Spleen (tissue), 7 donors: ENCODE data around the gene NAB1.

Experiments
- POLR2A ChIP-seq, 3 donors: fragments of 450-650 bp; IDR thresholded peaks; one replicate each; pipeline ENCODE4 v1.5.1; 2017; ENCODE audit warnings: antibody characterized with exemption in 3 of 3, mild to moderate bottlenecking in 1 of 3
- TF ChIP-seq, protein P1 (sequence below), 11 experiments: fragments of 200-600 bp in 7 of 11; fragments of 450-650 bp in 4 of 11; sonication (generic) in 4 of 11; IDR thresholded peaks in 8 of 11; conservative IDR thresholded peaks in 3 of 11; 1 replicate in 7 of 11; 2 replicates in 4 of 11; pipeline versions ENCODE4 v1.4.0 to v1.8.0; 2016 to 2021; ENCODE audit warnings: antibody characterized with exemption in 11 of 11, inconsistent platforms in 4 of 11, mild to moderate bottlenecking in 1 of 11
- donor health status: DM: no; HTN: no; CAD: no; lungs with moderate emphysema.
- donor health status: DM: no; HTN: no; CAD: no.
- donor health status: DM: no; HTN: no; CAD: no.

DNA sequence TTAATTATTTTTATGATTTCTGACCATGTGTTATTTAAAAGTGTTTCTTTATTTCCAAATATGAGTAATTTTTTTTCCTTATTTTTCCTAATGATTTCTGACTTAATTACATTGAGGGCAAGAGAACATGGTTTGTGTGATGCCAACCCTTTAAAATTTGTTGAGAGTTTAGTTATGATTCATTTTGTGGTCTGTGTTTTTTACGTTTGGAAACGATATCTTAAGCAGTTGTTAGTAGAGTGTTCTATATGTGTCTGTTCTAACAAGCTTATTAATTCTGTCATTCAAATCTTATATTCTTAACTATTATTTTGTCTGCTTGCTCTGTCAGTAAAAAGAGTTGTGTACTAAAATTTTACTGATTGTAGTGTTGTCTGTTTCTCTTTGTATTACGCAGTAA is 15.0 kb downstream of the NAB1 start:
- no peak for TF ChIP-seq POLR2A (IDR thresholded peaks at IDR 0.05)
- TF ChIP-seq, protein P1, sequence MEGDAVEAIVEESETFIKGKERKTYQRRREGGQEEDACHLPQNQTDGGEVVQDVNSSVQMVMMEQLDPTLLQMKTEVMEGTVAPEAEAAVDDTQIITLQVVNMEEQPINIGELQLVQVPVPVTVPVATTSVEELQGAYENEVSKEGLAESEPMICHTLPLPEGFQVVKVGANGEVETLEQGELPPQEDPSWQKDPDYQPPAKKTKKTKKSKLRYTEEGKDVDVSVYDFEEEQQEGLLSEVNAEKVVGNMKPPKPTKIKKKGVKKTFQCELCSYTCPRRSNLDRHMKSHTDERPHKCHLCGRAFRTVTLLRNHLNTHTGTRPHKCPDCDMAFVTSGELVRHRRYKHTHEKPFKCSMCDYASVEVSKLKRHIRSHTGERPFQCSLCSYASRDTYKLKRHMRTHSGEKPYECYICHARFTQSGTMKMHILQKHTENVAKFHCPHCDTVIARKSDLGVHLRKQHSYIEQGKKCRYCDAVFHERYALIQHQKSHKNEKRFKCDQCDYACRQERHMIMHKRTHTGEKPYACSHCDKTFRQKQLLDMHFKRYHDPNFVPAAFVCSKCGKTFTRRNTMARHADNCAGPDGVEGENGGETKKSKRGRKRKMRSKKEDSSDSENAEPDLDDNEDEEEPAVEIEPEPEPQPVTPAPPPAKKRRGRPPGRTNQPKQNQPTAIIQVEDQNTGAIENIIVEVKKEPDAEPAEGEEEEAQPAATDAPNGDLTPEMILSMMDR (IDR thresholded peaks at IDR 0.05 in 8 of 11, conservative IDR thresholded peaks at IDR 0.05 in 3 of 11): no peak
